Measurements from ENCODE around the gene KATNAL2. TPM values are rescaled to one million over a fixed set of nuclear protein-coding genes. Genes with fewer than 3 reads are reported as not detected.

Gene KATNAL2
- total and polyA plus RNA-seq, 2 experiments from 2014 or later, result 4.3 to 4.4 TPM

DNA sequence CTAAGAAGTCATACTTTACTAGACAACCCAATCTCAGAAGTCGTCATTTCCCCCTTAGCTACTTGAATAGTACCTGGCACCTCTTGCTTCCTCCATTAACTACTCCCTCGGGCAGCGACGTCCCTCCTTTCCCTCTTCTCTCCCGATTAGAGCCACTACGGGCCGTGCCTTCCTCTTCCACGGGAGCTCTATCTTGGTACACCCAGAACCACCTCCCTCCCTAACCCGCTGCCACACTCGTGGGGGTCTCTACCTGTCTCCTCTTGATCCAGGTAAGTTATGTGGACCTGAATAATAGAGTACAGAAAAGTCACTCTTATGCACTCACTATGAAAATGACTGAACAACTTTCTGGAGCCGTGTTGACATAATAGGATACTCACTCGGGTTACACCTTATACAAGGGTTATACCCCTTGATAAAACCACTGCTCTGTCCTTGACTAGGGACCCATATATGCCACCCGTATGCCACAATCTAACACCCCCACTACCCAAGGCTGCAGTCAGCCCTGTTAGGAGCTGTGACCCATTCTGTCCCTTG is 233.5 kb downstream of the KATNAL2 start:
- H3K27me3 ChIP-seq, result no peaks in the 10 kb centered on the region
- peak overlapping the region; percentile 90 for H3K4me2 ChIP-seq
- no peak for DNase-seq (ENCODE audit: low spot score)
- H3K4me1 ChIP-seq (ENCODE audit: insufficient read depth), result peaks cover 14% of the 10 kb centered on the region
- peak overlapping the region; percentile 69 for H3K4me3 ChIP-seq
- no peak for TF ChIP-seq EZH2 (IDR thresholded peaks at IDR 0.05; ENCODE audit: borderline replicate concordance)
- no peak for TF ChIP-seq EZH2phosphoT487 (IDR thresholded peaks at IDR 0.05; ENCODE audit: low read depth, severe bottlenecking, unreplicated experiment)
- TF ChIP-seq, protein P1, sequence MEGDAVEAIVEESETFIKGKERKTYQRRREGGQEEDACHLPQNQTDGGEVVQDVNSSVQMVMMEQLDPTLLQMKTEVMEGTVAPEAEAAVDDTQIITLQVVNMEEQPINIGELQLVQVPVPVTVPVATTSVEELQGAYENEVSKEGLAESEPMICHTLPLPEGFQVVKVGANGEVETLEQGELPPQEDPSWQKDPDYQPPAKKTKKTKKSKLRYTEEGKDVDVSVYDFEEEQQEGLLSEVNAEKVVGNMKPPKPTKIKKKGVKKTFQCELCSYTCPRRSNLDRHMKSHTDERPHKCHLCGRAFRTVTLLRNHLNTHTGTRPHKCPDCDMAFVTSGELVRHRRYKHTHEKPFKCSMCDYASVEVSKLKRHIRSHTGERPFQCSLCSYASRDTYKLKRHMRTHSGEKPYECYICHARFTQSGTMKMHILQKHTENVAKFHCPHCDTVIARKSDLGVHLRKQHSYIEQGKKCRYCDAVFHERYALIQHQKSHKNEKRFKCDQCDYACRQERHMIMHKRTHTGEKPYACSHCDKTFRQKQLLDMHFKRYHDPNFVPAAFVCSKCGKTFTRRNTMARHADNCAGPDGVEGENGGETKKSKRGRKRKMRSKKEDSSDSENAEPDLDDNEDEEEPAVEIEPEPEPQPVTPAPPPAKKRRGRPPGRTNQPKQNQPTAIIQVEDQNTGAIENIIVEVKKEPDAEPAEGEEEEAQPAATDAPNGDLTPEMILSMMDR (IDR thresholded peaks at IDR 0.05; ENCODE audit: poor library complexity), result no peak
- no peaks in the 10 kb centered on the region for H3K9me3 ChIP-seq (ENCODE audit: low read depth)
- peak overlapping the region; percentile 98 for H3K27ac ChIP-seq
- no peaks in the 10 kb centered on the region for H3K9me2 ChIP-seq (replicated peaks; ENCODE audit: insufficient read depth)
- WGBS (ENCODE audit: low lambda C conversion rate, missing lambda C conversion rate), result 9% methylated on average over 13 of the region's 13 CpGs
- H3K36me3 ChIP-seq (replicated peaks; ENCODE audit: insufficient read depth, low read depth), result no peaks in the 10 kb centered on the region
- H2AFZ ChIP-seq, result peak overlapping the region; percentile 99
- H3K79me2 ChIP-seq, result peaks cover 41% of the 10 kb centered on the region
- H4K20me1 ChIP-seq (ENCODE audit: insufficient read depth, poor library complexity, severe bottlenecking), result no peaks in the 10 kb centered on the region

DNA sequence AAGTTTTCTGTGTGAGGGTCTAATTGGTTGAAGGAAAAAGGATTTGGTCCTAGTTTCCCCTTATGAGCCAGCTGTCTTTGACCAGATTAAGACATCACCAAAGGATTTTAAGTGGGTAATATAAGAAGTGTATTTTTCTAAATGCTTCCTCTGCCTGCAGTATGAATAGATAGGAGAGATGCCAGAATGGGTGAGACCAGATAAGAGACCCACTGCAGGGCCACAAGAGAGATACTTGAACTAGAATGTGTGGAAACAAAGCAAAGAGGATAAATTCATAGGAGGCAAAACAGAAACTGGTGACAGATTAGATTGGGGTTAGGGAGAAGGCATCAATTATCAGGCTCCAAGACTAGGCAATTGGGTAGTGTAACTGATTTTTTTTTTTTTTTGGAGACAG is 234.0 kb downstream of the KATNAL2 start:
- H3K4me3 ChIP-seq, result peak overlapping the region; percentile 69
- TF ChIP-seq EZH2phosphoT487 (IDR thresholded peaks at IDR 0.05; ENCODE audit: low read depth, severe bottlenecking, unreplicated experiment) (no peak), EZH2 (IDR thresholded peaks at IDR 0.05; ENCODE audit: borderline replicate concordance) (no peak)
- TF ChIP-seq, protein P1 (IDR thresholded peaks at IDR 0.05; ENCODE audit: poor library complexity), result no peak

More for the DNA sequence above, 234.0 kb downstream of the KATNAL2 start:
- no peaks in the 10 kb centered on the region for H3K27me3 ChIP-seq
- H3K4me1 ChIP-seq (ENCODE audit: insufficient read depth), result peaks cover 14% of the 10 kb centered on the region
- H3K27ac ChIP-seq, result peak overlapping the region; percentile 98
- H3K36me3 ChIP-seq (replicated peaks; ENCODE audit: insufficient read depth, low read depth), result no peaks in the 10 kb centered on the region
- H3K79me2 ChIP-seq, result peaks cover 40% of the 10 kb centered on the region
- H3K9me2 ChIP-seq (replicated peaks; ENCODE audit: insufficient read depth), result no peaks in the 10 kb centered on the region
- H2AFZ ChIP-seq, result peak overlapping the region; percentile 99
- H3K4me2 ChIP-seq, result peak overlapping the region; percentile 90
- no peaks in the 10 kb centered on the region for H4K20me1 ChIP-seq (ENCODE audit: insufficient read depth, poor library complexity, severe bottlenecking)
- H3K9me3 ChIP-seq (ENCODE audit: low read depth), result no peaks in the 10 kb centered on the region
- DNase-seq (ENCODE audit: low spot score), result no peak

Small RNA genes lying within 50 kb of the gene (small RNA-seq; reads per million reads assigned to genes)
- gene AC012254.4, result not detected

Other genes starting within 250 kb of the KATNAL2 start
- gene ST8SIA5, start 160.5 kb upstream of the KATNAL2 start, total RNA-seq, result 0.44 TPM in 1 of 2 replicates, not detected in the other
- gene ST8SIA5, start 160.5 kb upstream of the KATNAL2 start, polyA plus RNA-seq, result 0.15 and 0.76 TPM in 2 replicates
- 25.1 and 30.7 TPM in 2 replicates for gene PIAS2, start 95 bp upstream of the KATNAL2 start, total RNA-seq
- 18.4 and 22.5 TPM in 2 replicates for gene PIAS2, start 95 bp upstream of the KATNAL2 start, polyA plus RNA-seq
- not detected in 2 replicates for gene ELOA2, start 118.0 kb downstream of the KATNAL2 start, total RNA-seq
- 0.31 TPM in 1 of 2 replicates, not detected in the other for gene ELOA2, start 118.0 kb downstream of the KATNAL2 start, polyA plus RNA-seq
- gene HDHD2, start 232.9 kb downstream of the KATNAL2 start, total RNA-seq, result 18.5 and 22.3 TPM in 2 replicates
- gene HDHD2, start 232.9 kb downstream of the KATNAL2 start, polyA plus RNA-seq, result 32.1 and 33.7 TPM in 2 replicates